ENCODE results near the gene OR10A4.

- TF ChIP-seq CTCF (IDR thresholded peaks at IDR 0.05; ENCODE audit: borderline replicate concordance, extremely low read depth, low read length, poor library complexity, severe bottlenecking) (no peak), EZH2 (IDR thresholded peaks at IDR 0.05; ENCODE audit: borderline replicate concordance, low read depth, low read length, severe bottlenecking) (no peak)
These were observed 6.3 kb downstream of the OR10A4 start for GRCh38 chr11:6882751-6883150.
